GM21529 (cell line): Measurements from ENCODE around the gene MYBBP1A.

Source experiments
- ATAC-seq: cut with Tn5 transposase; IDR thresholded peaks from one replicate; pipeline ENCODE4 v1.9.1; 2021; ENCODE audit not compliant: unreplicated experiment

MYBBP1A gene

GRCh38 chr17:4520894-4521600, 34.1 kb downstream of the MYBBP1A start:
- no peak for ATAC-seq

- ATAC-seq: no peak
Measured at GRCh38 chr17:4520060-4520893, 34.9 kb downstream of the MYBBP1A start.

GRCh38 chr17:4519361-4519788, 35.8 kb downstream of the MYBBP1A start:
- no peak for ATAC-seq

- no peak for ATAC-seq
Measured at GRCh38 chr17:4518901-4519300, 36.3 kb downstream of the MYBBP1A start.

GRCh38 chr17:4516735-4517134, 38.4 kb downstream of the MYBBP1A start:
- ATAC-seq: no peak

GRCh38 chr17:4515501-4515900, 39.7 kb downstream of the MYBBP1A start:
- ATAC-seq: no peak

- ATAC-seq: no peak
Measured at GRCh38 chr17:4514779-4515178, 40.4 kb downstream of the MYBBP1A start.

- ATAC-seq: no peak
Measured at GRCh38 chr17:4514206-4514605, 41.0 kb downstream of the MYBBP1A start.

GRCh38 chr17:4513113-4514032, 41.8 kb downstream of the MYBBP1A start:
- no peak for ATAC-seq

- ATAC-seq: no peak
Measured at GRCh38 chr17:4512156-4513112, 42.8 kb downstream of the MYBBP1A start.

- ATAC-seq: no peak
Measured at GRCh38 chr17:4511199-4511932, 43.8 kb downstream of the MYBBP1A start.

GRCh38 chr17:4510618-4510941, 44.6 kb downstream of the MYBBP1A start:
- ATAC-seq: no peak

GRCh38 chr17:4509923-4510617, 45.1 kb downstream of the MYBBP1A start:
- no peak for ATAC-seq

GRCh38 chr17:4509401-4509800, 45.8 kb downstream of the MYBBP1A start:
- ATAC-seq: no peak

- ATAC-seq: no peak
Measured at GRCh38 chr17:4508207-4508606, 47.0 kb downstream of the MYBBP1A start.

- ATAC-seq: no peak
Measured at GRCh38 chr17:4507361-4508111, 47.6 kb downstream of the MYBBP1A start.

GRCh38 chr17:4506892-4507291, 48.3 kb downstream of the MYBBP1A start:
- no peak for ATAC-seq

- ATAC-seq: no peak
Measured at GRCh38 chr17:4506175-4506813, 48.9 kb downstream of the MYBBP1A start.
